OCI-LY1 (cell line): ENCODE measurements around the gene WNT9B.

Source experiments
- CTCF ChIP-seq: fragments of 200-600 bp; sonication (generic), shearing (Covaris generic); IDR thresholded peaks from 2 replicates; pipeline ENCODE4 v1.5.1; 2017; ENCODE audit warnings: mild to moderate bottlenecking, antibody characterized with exemption, low read length, moderate library complexity, mixed read lengths
- EZH2 ChIP-seq: fragments of 200-600 bp; sonication (generic), shearing (Covaris generic); IDR thresholded peaks from 2 replicates; pipeline ENCODE4 v1.8.0; 2017; ENCODE audit warnings: borderline replicate concordance, mixed run types, mild to moderate bottlenecking, antibody characterized with exemption, low read length, moderate library complexity, mixed read lengths

- TF ChIP-seq CTCF (no peak), EZH2 (no peak)
Measured at GRCh38 chr17:46803544-46803943, 47.8 kb upstream of the WNT9B start.
